Measurements from ENCODE around the gene FBN3.
"Not testable (repeated sequence)": the region's sequence is repeated elsewhere in the genome, so short reads cannot be mapped to it uniquely, and the experiment has no call there.

The FBN3 gene

GRCh38 chr19:8115805-8116396, 33.5 kb downstream of the FBN3 start:
- DNase-seq: no peak

GRCh38 chr19:8113017-8113416, 36.4 kb downstream of the FBN3 start:
- DNase-seq: no peak

GRCh38 chr19:8111376-8111775, 38.0 kb downstream of the FBN3 start:
- no peak for DNase-seq

GRCh38 chr19:8110931-8111330, 38.5 kb downstream of the FBN3 start:
- DNase-seq: no peak

- DNase-seq: no peak
Measured at GRCh38 chr19:8109890-8110662, 39.3 kb downstream of the FBN3 start.

GRCh38 chr19:8109455-8109854, 39.9 kb downstream of the FBN3 start:
- DNase-seq: no peak

- no peak for DNase-seq
Measured at GRCh38 chr19:8108560-8109445, 40.6 kb downstream of the FBN3 start.

- DNase-seq: no peak
Measured at GRCh38 chr19:8107301-8107903, 42.0 kb downstream of the FBN3 start.

- no peak for DNase-seq
Measured at GRCh38 chr19:8105471-8105870, 43.9 kb downstream of the FBN3 start.

GRCh38 chr19:8101910-8102309, 47.5 kb downstream of the FBN3 start:
- not testable (repeated sequence) for DNase-seq

GRCh38 chr19:8101311-8101710, 48.1 kb downstream of the FBN3 start:
- DNase-seq: no peak

- DNase-seq: no peak
Measured at GRCh38 chr19:8097681-8098567, 51.5 kb downstream of the FBN3 start.

- DNase-seq: no peak
Measured at GRCh38 chr19:8097198-8097597, 52.2 kb downstream of the FBN3 start.

GRCh38 chr19:8096071-8096470, 53.3 kb downstream of the FBN3 start:
- no peak for DNase-seq

GRCh38 chr19:8095354-8095886, 54.0 kb downstream of the FBN3 start:
- no peak for DNase-seq

- no peak for DNase-seq
Measured at GRCh38 chr19:8094336-8094735, 55.1 kb downstream of the FBN3 start.

- DNase-seq: no peak
Measured at GRCh38 chr19:8093740-8094139, 55.7 kb downstream of the FBN3 start.

- DNase-seq: no peak
Measured at GRCh38 chr19:8090950-8091349, 58.4 kb downstream of the FBN3 start.

- DNase-seq: no peak
Measured at GRCh38 chr19:8089664-8090601, 59.5 kb downstream of the FBN3 start.

Data from T-helper 1 cell (primary cell).